ENCODE measurements around the gene PPP1R13B.
A peak's percentile ranks its signal among the peaks of the same experiment; 100 is the strongest.

Gene PPP1R13B

GRCh38 chr14:103838117-103838516 lies 9.3 kb downstream of the PPP1R13B start:
- DNase-seq (ENCODE audit: low read depth in 2 of 2), result no peak

DNA sequence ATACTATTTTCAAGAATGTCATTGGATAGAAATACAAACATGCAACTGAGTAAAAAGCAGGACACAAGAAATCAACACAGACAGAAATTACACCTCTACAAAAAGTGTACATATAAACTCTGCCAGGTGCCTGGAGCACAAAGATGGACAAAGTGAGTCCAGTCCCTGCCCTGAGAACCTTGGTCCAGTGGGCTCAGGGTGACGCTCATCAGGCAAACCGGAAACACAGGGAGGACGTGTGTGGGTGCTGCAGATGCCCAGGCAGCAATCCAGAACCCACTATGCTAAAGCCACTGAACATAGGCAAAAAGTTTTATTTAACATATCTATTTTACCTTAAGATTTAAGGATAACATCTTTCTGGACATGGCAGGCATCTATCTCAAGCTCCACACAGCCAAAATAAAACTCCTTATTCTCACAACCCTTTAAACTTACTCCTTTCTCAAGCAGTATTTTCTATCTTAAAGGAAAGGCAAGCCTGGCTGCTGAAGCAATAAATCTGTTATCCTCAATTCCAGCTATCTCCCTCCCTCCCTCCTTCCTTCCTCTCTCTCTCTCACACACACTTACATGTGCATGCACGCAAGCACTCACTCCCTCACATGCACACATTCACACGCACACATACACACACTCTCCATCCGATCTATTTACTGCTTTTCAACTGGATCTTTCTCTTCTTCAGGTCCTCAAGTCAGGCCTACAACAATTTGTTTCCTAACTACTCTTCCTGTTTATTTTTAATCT lies 10.2 kb downstream of the PPP1R13B start:
- DNase-seq (ENCODE audit: low read depth in 2 of 2), result no peak

- no peak for DNase-seq (ENCODE audit: low read depth in 2 of 2)
Measured at GRCh38 chr14:103834956-103835355, 12.4 kb downstream of the PPP1R13B start.

- DNase-seq (ENCODE audit: low read depth in 2 of 2), result no peak
Measured at GRCh38 chr14:103833711-103834110, 13.7 kb downstream of the PPP1R13B start.

- DNase-seq (ENCODE audit: low read depth in 2 of 2), result no peak
Measured at GRCh38 chr14:103832046-103832445, 15.3 kb downstream of the PPP1R13B start.

DNA sequence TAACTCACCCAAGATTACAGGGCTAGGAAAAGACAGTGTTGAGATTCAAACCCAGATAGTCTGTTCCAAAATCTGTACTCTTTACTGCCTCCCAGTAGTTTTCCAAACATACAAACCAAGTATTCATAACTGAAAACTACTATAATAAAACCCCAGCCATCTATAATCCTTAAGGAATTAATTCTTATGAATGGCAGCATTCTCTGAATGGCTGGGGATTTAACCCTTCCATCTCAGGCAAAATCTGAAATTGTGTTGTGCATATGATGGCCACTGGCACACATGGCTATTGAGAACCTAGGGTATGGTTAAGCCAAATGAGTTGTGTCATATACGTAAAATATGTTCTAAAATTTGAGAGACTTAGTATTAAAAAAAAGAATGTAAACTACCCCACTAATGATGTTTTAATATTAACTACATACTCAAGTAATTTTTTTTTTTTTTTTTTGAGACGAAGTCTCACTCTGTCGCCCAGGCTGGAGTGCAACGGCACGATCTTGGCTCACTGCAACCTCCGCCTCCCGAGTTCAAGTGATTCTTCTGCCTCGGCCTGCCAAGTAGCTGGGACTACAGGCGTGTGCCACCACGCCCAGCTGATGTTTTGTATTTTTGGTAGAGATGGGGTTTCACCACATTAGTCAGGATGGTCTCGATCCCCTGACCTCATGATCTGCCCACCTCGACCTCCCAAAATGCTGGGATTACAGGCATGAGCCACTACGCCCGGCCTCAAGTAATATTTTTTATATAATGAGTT lies 16.7 kb downstream of the PPP1R13B start:
- no peak for DNase-seq (ENCODE audit: low read depth in 2 of 2)

GRCh38 chr14:103828315-103828967 lies 18.9 kb downstream of the PPP1R13B start:
- no peak for DNase-seq (ENCODE audit: low read depth in 2 of 2)

DNA sequence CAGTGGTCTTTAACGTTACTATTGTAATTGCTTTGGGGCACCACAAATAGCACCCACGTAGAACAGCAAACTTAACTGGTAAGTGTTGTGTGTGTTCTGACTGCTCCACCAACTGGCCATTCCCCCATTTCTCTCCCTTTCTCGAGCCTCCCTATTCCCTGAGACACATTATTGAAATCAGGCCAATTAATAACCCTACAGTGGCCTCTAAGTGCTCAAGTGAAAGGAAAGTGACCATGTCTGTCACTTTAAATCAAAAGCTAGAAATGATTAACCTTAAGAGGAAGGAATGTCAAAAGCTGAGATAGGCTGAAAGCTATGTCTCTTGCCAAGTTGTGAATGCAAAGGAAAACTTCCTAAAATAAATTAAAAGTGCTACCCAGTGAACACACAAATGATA lies 22.3 kb downstream of the PPP1R13B start:
- DNase-seq (ENCODE audit: low read depth in 2 of 2), result no peak

- DNase-seq (ENCODE audit: low read depth in 2 of 2), result no peak
Measured at GRCh38 chr14:103820908-103821307, 26.5 kb downstream of the PPP1R13B start.

DNA sequence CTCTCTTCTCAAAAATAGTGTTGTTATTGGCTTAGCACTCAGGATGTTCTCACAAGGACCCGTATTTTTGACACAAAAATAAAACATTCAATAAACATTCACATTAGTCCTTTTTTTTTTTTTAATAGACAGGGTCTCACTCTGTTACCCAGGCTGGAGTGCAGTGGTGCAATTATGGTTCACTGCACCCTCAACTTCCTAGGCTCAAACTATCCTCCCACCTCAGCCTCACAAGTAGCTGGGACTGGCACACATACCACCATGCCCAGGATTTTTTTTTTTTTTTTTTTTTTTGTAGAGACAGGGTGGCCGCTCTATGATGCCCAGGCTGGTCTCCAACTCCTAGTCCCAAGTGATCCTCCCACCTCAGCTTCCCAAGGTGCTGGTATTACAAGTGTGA lies 27.0 kb downstream of the PPP1R13B start:
- no peak for DNase-seq (ENCODE audit: low read depth in 2 of 2)

- DNase-seq (ENCODE audit: low read depth in 2 of 2), result no peak
Measured at GRCh38 chr14:103819503-103820307, 27.7 kb downstream of the PPP1R13B start.

DNA sequence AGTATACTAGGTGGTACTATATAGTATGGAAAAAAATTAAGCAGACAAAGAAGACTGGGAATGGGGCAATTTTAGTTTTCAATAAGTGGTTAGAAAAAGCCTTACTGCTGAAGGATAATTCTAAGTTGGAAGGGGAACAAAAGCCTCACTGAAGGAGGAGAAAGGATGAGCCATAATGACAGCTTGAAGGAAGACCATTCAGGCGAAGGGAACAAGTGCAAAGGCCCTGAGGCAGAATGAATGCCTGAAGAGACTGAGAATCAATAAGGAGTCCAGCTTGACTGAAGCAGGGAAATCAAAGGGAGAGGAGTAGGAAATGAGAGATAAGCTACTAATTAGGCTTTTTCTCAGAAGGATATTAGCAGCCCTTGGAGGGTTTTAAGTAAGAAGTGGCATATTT lies 28.5 kb downstream of the PPP1R13B start:
- DNase-seq (ENCODE audit: low read depth in 2 of 2), result no peak

DNA sequence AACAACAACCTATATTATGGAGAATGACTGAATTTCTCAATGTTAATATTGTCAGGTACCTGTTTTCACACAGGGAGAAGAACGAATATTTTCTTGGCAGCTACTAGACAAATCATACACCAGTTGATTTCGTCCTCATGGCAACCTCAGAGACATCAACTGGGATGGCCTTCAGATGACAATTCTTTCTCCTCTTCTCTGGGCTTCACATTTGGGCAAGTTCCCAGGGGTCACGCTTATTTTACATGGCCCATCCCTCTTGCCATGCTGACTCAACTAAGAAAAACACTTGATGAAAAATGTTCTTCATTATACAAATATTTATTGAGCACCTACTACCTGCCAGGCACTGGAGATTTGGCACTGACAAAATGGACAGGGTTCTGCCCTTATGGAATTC lies 29.0 kb downstream of the PPP1R13B start:
- no peak for DNase-seq (ENCODE audit: low read depth in 2 of 2)

- DNase-seq (ENCODE audit: low read depth in 2 of 2), result no peak
Measured at GRCh38 chr14:103817595-103817994, 29.8 kb downstream of the PPP1R13B start.

GRCh38 chr14:103816991-103817390 lies 30.4 kb downstream of the PPP1R13B start:
- DNase-seq (ENCODE audit: low read depth in 2 of 2), result no peak

DNA sequence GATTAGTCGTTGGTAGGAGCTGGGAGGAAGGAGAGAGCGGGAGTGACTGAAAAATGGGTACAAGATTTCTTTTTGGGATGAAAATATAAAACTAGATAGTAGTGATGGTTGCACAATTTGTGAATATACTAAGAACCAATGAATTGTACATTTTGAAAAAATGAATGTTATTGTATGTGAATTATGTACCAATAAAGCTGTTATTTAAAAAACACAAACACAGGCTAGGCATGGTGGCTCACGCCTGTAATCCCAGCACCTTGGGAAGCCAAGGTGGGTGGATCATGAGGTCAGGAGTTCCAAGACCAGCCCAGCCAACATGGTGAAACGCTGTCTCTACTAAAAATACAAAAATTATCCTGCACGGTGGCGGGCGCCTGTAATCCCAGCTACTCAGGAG lies 32.1 kb downstream of the PPP1R13B start:
- DNase-seq (ENCODE audit: low read depth in 2 of 2), result no peak

- DNase-seq (ENCODE audit: low read depth in 2 of 2), result no peak
Measured at GRCh38 chr14:103811189-103811588, 36.2 kb downstream of the PPP1R13B start.

GRCh38 chr14:103808403-103809001 lies 38.9 kb downstream of the PPP1R13B start:
- peak; percentile 30 to 43 for DNase-seq (ENCODE audit: low read depth in 2 of 2)

GRCh38 chr14:103806805-103807204 lies 40.6 kb downstream of the PPP1R13B start:
- no peak for DNase-seq (ENCODE audit: low read depth in 2 of 2)

- no peak for DNase-seq (ENCODE audit: low read depth in 2 of 2)
Measured at GRCh38 chr14:103805708-103806107, 41.7 kb downstream of the PPP1R13B start.

DNA sequence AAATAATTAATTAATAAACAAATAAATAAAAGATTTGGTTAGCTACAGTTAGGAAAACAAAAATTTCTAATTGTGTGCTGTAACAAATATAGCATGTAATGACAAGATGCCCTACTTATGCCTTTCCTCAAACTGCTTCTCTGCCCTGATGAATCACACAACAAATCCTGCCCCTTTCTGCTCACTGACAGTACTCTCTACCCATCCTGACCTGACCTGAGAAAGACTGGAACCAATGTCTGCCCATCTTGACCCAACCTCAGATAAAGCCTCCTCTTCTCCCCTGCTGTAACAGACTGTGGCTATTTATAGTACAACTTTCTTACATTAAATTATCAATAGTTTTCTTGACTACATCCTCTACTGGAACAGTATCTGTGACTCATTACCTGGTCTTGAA lies 43.7 kb downstream of the PPP1R13B start:
- no peak for DNase-seq (ENCODE audit: low read depth in 2 of 2)

DNA sequence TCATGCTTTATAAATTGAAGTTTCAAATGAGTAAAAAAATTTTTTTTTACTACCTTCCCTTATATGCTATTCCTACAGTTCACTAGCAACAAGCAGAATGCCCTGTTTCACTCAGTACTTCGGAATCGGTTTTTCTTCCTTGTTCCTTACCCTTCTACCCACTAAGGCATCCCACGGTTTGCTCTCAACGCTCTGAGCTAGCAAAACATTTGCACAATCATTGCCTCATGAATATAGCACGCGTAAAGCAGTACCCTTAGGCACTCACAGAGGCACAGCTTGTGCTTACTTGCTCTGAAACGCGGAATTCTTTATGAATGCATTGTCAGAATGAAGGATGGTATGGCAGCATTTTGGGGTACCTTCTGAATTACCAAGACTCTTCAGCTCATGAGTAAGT lies 45.0 kb downstream of the PPP1R13B start:
- DNase-seq (ENCODE audit: low read depth in 2 of 2), result no peak

Data from fibroblast of skin of left quadriceps (primary cell).